Rectal smooth muscle tissue (tissue), 1 donor: ENCODE measurements around the gene ESRRA.
A peak's percentile ranks its signal among the peaks of the same experiment; 100 is the strongest.

Experiments used
- H3K27ac ChIP-seq: one replicate; pipeline ENCODE4 v1.7.0; 2013; ENCODE audit warnings: low read depth, low read length, inconsistent platforms
- H3K27me3 ChIP-seq: one replicate; pipeline ENCODE4 v1.7.0; 2013; ENCODE audit warnings: low read length; ENCODE audit not compliant: control insufficient read depth, insufficient read depth
- H3K36me3 ChIP-seq: one replicate; pipeline ENCODE4 v1.7.0; 2013; ENCODE audit warnings: low read length; ENCODE audit not compliant: control insufficient read depth, insufficient read depth
- H3K4me1 ChIP-seq: one replicate; pipeline ENCODE4 v1.7.0; 2013; ENCODE audit warnings: low read length; ENCODE audit not compliant: control insufficient read depth, insufficient read depth
- H3K4me3 ChIP-seq: one replicate; pipeline ENCODE4 v1.7.0; 2013; ENCODE audit warnings: low read length
- H3K9ac ChIP-seq: one replicate; pipeline ENCODE4 v1.7.0; 2013; ENCODE audit warnings: low read length

ESRRA gene

DNA sequence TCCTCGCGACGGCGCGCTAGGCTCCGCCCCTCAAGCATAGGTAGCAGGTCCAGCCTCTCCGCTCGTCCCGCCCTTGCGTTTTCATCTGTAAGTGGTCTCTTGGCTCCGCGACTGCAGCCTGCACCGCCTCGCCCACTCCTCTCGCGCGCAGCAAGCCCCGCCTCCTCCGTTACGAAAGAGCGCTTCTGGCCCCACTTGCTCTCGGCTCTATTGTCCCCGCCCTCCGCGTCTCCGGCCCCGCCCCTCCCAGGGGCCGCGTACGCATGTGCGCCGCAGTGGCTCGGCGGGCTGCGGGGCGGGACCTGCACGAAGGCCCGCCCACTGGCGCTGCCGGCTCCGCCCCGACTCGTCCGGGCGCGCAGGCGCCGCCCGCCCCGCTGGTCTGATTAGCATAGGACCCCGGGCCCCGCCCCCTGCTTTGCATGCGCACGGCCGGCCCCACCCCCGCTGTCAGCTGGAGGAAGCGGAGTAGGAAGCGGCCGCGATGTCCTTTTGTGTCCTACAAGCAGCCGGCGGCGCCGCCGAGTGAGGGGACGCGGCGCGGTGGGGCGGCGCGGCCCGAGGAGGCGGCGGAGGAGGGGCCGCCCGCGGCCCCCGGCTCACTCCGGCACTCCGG, at the start of gene ESRRA:
Gene ESRRA, plus strand, starts transcription at position 450 of the 616 bp plus-strand sequence. CDS start 1,656 bp downstream, outside the sequence.
- Histone ChIP-seq H3K27me3 (peaks cover 10% of the 10 kb centered on the region), H3K4me3 (peak within 1 kb of the TSS; percentile 86), H3K27ac (peak within 1 kb of the TSS; percentile 99), H3K4me1 (peaks cover 8% of the 10 kb centered on the region), H3K36me3 (no peaks in the 10 kb centered on the region), H3K9ac (peak within 1 kb of the TSS; percentile 85)

DNA sequence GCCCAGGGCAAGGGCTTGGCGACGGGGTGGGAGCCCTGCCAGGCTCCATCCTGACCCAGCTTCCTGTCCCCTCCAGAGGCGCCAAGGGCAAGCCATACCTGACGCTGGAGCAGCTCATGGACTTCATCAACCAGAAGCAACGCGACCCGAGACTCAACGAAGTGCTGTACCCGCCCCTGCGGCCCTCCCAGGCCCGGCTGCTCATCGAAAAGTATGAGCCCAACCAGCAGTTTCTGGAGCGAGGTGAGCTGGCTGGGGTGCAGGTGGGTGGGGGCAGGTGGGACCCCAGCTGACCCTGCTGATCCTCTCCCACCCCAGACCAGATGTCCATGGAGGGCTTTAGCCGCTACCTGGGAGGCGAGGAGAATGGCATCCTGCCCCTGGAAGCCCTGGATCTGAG, 49.0 kb upstream of the ESRRA start:
- Histone ChIP-seq H3K4me3 (no peak overlapping the region), H3K27me3 (no peaks in the 10 kb centered on the region), H3K27ac (no peak overlapping the region), H3K9ac (no peak overlapping the region), H3K36me3 (peaks cover 25% of the 10 kb centered on the region), H3K4me1 (peaks cover 4% of the 10 kb centered on the region)

DNA sequence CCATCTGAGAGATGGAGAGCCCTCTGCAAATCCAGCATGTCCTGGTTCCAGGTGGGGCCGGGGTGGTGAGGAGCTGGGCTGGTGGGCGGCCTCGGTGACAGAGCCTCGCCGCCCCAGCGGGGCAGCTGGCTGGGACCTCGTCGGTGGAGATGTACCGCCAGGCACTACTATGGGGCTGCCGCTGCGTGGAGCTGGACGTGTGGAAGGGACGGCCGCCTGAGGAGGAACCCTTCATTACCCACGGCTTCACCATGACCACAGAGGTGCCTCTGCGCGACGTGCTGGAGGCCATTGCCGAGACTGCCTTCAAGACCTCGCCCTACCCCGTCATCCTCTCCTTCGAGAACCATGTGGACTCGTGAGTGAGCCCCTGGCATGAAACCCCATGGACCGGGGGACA, 47.0 kb upstream of the ESRRA start:
- H3K4me3 ChIP-seq: no peak overlapping the region
- H3K36me3 ChIP-seq: peaks cover 30% of the 10 kb centered on the region

DNA sequence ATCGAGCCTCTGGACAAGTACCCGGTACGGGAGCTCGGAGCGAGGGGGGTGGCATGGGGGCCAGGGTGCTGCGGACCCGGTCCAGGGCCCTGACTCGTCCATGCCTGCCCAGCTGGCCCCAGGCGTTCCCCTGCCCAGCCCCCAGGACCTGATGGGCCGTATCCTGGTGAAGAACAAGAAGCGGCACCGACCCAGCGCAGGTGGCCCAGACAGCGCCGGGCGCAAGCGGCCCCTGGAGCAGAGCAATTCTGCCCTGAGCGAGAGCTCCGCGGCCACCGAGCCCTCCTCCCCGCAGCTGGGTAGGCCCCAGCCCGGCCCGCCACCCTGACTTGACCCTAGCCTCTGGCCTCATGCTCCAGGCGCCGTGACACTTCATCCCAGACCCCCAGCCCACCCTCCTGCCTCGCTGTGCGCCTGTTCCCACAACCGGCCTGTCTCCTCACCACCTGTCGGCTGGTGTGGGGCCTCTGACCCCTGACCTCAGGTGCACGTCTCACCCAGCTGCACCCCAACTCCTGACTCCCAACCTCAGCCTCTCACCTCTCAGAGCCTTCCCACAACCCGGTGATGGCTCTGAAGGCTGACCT, 46.3 kb upstream of the ESRRA start:
- no peak overlapping the region for H3K27ac ChIP-seq
- H3K36me3 ChIP-seq: peaks cover 31% of the 10 kb centered on the region
- no peak overlapping the region for H3K4me3 ChIP-seq
- H3K4me1 ChIP-seq: no peaks in the 10 kb centered on the region
- H3K27me3 ChIP-seq: no peaks in the 10 kb centered on the region
- H3K9ac ChIP-seq: no peak overlapping the region

More for the DNA sequence above, 47.0 kb upstream of the ESRRA start:
- H3K4me1 ChIP-seq: no peaks in the 10 kb centered on the region
- no peaks in the 10 kb centered on the region for H3K27me3 ChIP-seq
- H3K27ac ChIP-seq: no peak overlapping the region
- H3K9ac ChIP-seq: no peak overlapping the region

DNA sequence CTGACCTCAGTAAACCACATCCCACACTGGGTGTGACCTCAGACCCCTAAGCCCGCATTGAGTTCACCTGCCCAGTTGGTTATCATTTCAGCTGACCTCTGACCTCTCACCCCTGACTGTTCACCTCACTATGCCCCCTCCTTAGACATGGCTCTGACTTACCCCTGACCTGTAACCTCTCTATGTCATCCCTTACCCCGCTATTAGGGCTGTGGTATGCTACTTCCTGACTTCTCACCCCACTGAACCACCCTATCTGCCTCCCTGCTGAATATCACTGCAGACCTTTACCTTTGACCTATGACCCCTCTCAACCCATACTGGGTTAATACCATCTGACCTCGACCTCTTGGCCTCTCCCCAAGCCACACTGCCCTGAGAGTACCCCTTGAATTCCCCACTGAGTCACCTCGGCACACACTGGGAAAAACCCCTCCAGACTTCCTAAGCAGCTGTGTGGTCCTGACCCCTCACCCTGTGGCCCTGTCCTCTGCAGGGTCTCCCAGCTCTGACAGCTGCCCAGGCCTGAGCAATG, 45.7 kb upstream of the ESRRA start:
- H3K9ac ChIP-seq: no peak overlapping the region
- no peak overlapping the region for H3K27ac ChIP-seq
- H3K4me1 ChIP-seq: no peaks in the 10 kb centered on the region
- H3K4me3 ChIP-seq: no peak overlapping the region
- H3K36me3 ChIP-seq: peaks cover 36% of the 10 kb centered on the region
- H3K27me3 ChIP-seq: no peaks in the 10 kb centered on the region

DNA sequence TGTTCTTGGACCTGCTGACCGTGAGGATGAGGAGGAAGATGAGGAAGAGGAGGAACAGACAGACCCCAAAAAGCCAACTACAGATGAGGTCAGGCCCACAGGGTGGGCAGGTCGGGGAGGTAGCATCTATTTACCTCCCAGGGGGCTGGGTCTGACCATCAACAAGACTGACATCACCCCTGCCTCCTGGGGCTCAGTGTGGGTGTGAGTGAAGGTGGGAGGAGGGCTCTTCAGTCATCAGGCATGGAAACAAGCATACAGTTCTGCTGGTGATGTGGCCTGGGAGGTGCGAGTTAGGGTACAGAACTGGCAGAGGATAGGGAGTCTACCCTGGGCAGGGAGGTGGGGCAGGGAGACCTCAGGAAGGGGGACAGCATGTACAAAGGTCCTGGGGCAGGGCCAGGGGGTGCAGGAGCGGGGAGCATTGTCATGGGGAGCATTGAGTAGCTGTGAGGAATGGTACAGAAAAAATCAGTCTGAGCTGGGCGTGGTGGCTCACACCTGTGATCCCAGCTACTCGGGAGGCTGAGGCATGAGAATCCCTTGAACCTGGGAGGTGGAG, 45.1 kb upstream of the ESRRA start:
- no peaks in the 10 kb centered on the region for H3K27me3 ChIP-seq
- H3K27ac ChIP-seq: no peak overlapping the region
- no peak overlapping the region for H3K9ac ChIP-seq
- H3K4me1 ChIP-seq: no peaks in the 10 kb centered on the region
- no peak overlapping the region for H3K4me3 ChIP-seq
- peaks cover 37% of the 10 kb centered on the region for H3K36me3 ChIP-seq

DNA sequence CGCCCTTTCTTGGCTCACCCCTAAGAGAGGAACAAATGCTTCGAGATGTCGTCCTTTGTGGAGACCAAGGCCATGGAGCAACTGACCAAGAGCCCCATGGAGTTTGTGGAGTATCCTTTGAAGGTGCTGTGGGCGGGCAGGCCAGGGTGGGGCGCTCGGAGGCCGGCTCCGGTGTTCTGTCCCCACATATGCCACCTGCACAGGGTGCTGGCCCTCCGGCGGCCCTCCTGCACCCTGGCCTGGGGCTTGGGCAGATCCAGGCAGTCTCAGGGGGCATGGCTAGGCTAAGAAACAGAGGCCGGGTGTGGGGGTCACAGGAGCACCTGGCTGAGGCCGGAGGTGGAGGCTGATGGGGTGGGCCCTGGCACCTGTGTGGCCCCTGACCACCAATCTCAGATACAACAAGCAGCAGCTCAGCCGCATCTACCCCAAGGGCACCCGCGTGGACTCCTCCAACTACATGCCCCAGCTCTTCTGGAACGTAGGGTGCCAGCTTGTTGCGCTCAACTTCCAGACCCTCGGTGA, 43.7 kb upstream of the ESRRA start:
- no peak overlapping the region for H3K4me3 ChIP-seq
- H3K36me3 ChIP-seq: peaks cover 40% of the 10 kb centered on the region
- H3K9ac ChIP-seq: no peak overlapping the region
- no peaks in the 10 kb centered on the region for H3K4me1 ChIP-seq
- no peaks in the 10 kb centered on the region for H3K27me3 ChIP-seq
- H3K27ac ChIP-seq: no peak overlapping the region

DNA sequence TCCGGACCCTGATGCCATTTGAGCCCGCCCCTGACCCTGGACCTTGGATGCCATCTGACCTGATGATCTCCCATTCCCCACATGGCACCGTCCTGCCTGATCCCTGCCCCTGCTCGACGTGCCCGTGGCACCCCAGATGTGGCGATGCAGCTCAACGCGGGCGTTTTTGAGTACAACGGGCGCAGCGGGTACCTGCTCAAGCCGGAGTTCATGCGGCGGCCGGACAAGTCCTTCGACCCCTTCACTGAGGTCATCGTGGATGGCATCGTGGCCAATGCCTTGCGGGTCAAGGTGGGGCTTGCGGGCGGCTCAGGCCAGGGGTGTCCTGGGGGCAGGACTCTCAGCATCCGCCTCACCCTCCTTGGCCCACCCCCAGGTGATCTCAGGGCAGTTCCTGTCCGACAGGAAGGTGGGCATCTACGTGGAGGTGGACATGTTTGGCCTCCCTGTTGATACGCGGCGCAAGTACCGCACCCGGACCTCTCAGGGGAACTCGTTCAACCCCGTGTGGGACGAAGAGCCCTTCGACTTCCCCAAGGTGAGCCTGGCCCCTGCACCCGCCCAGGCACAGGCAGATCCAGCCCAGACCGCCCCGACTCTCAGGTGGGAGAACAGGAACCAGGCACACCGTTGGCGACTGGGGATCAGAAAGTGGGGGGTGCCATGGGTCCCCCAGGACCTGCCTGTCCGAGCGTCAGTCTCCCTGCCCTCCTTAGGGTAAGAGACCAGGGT, 42.9 kb upstream of the ESRRA start:
- Histone ChIP-seq H3K36me3 (peaks cover 38% of the 10 kb centered on the region), H3K27me3 (no peaks in the 10 kb centered on the region), H3K4me1 (no peaks in the 10 kb centered on the region), H3K9ac (no peak overlapping the region), H3K27ac (no peak overlapping the region), H3K4me3 (no peak overlapping the region)

DNA sequence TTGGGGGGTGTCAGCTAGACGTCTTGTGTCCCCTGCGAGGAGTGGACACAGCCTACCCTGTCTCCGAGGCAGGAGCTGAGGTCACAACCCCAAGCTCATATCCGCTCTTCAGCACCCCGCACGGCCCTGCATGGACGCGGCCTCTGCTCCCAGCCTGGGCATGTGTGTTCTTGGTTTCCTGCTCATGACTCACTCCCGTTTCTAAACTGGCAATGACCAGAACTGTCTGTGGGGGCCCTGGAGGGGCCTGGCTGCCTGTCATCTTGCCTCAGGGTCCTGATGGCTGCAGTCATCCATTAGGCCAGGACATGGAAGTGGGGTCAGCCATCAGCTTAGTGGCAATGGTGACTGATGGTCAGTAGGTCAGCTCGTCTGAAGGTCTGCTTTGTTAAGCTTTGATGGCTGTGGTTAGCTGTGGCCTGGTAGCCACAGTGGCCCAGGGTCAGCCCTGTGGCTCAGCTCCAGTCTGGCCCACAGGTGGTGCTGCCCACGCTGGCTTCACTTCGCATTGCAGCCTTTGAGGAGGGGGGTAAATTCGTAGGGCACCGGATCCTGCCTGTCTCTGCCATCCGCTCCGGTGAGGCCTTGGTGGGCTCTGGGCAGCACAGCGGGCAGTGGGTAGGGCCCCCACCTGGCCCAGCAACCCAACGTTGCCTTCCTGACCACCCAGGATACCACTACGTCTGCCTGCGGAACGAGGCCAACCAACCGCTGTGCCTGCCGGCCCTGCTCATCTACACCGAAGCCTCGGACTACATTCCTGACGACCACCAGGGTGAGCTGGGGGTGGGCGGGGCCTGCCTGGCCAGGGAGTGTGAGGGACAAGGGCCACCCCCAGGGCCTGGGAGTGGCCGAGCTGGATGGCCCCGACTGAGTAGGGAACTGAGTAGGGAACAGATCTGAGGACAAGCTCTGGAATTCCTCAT, 42.0 kb upstream of the ESRRA start:
- peaks cover 2% of the 10 kb centered on the region for H3K4me1 ChIP-seq
- H3K27ac ChIP-seq: no peak overlapping the region
- H3K9ac ChIP-seq: no peak overlapping the region
- H3K36me3 ChIP-seq: peaks cover 38% of the 10 kb centered on the region
- H3K4me3 ChIP-seq: no peak overlapping the region
- H3K27me3 ChIP-seq: no peaks in the 10 kb centered on the region

DNA sequence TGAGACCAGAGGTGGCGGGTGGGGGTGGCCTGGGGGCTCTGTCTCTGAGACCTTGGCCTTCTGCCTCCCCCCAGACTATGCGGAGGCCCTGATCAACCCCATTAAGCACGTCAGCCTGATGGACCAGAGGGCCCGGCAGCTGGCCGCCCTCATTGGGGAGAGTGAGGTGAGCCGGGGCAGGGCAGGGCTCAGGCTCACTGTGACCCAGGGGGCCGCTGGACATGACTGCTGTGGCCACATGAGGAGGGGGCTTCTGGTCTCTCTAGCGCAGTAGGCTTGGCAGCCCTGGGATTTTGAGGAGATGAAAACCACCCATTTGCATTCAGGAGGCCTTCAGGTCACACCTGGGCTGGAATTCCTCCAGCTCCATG, 41.4 kb upstream of the ESRRA start:
- no peak overlapping the region for H3K27ac ChIP-seq
- peaks cover 35% of the 10 kb centered on the region for H3K36me3 ChIP-seq
- no peak overlapping the region for H3K4me3 ChIP-seq
- H3K27me3 ChIP-seq: peaks cover under 1% of the 10 kb centered on the region
- H3K9ac ChIP-seq: no peak overlapping the region
- peaks cover 8% of the 10 kb centered on the region for H3K4me1 ChIP-seq

DNA sequence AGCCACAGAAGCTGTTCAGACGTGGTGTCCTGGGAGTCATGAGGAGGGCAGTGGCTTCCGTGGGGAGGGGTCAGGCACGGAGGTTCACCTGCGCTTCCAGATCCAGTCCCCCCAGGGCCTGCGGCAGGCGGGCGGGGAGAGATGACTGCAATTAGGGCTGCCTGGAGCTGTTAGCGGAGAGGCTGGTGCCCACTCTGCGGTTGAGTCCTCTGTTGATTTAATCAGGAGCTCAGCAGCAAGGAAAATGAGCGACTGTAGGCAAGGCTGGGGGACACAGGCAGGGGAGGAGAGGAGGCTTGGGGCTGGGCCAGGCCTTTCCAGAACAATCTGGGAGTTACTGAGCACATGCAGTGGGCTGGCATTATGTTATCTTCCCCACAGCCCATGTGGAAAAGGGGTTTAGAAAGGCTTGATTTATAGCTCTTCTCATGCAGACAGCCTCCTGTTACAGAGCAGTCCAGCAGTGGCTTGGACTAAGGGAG, 40.9 kb upstream of the ESRRA start:
- H3K36me3 ChIP-seq: peaks cover 32% of the 10 kb centered on the region
- H3K9ac ChIP-seq: no peak overlapping the region
- H3K27ac ChIP-seq: no peak overlapping the region

More for the DNA sequence above, 40.9 kb upstream of the ESRRA start:
- Histone ChIP-seq H3K27me3 (peaks cover 2% of the 10 kb centered on the region), H3K4me3 (no peak overlapping the region), H3K4me1 (peaks cover 9% of the 10 kb centered on the region)
